Panc1 (cell line): Measurements from ENCODE around the gene FEZF2. TPM values are rescaled to one million over a fixed set of nuclear protein-coding genes. Genes with fewer than 3 reads are reported as not detected.

Experiments used
- ATAC-seq: fragments of 200-7000 bp; cut with Tn5 transposase; 2 replicates; pipeline ENCODE4 v1.9.1; 2020; ENCODE audit warnings: mild to moderate bottlenecking, moderate library complexity
- BruUV-seq: library from RNA; stranded (reverse); fragments of 400-500 nt; replicated peaks from 2 replicates; lab custom pipeline; 2021; lab: Mats Ljungman, UMichigan
- CTCF ChIA-PET: fragments of 300-600 bp; sonication (Branson Sonifier 250); formaldehyde crosslinking; loops from one replicate; lab custom pipeline; 2022; ENCODE audit warnings: antibody characterized with exemption; lab: Charles Lee
- POLR2A ChIA-PET: fragments of 300-600 bp; sonication (Branson Sonifier 250); formaldehyde crosslinking; loops from one replicate; lab custom pipeline; 2022; ENCODE audit warnings: antibody characterized with exemption; lab: Charles Lee
- DNase-seq: peaks from one replicate; pipeline ENCODE4 v3.0.0-alpha.2; 2010; ENCODE audit warnings: low read depth, low spot score
- H3K27ac ChIP-seq: 2 replicates; pipeline ENCODE4 v1.5.1; 2011; ENCODE audit warnings: mild to moderate bottlenecking, low read length, inconsistent platforms
- H3K27me3 ChIP-seq: fragments of 200-500 bp; sonication (Bioruptor generic); 2 replicates; pipeline ENCODE4 v1.6.0; 2014; ENCODE audit warnings: low read length, inconsistent platforms; ENCODE audit not compliant: control insufficient read depth, insufficient read depth
- H3K36me3 ChIP-seq: fragments of 200-500 bp; sonication (Bioruptor generic); 2 replicates; pipeline ENCODE4 v1.5.1; 2014; ENCODE audit warnings: inconsistent platforms, mild to moderate bottlenecking, low read length, moderate library complexity; ENCODE audit not compliant: control insufficient read depth, insufficient read depth
- H3K4me1 ChIP-seq: 2 replicates; pipeline ENCODE4 v1.5.1; 2011; ENCODE audit warnings: inconsistent platforms, mild to moderate bottlenecking, low read length, moderate library complexity; ENCODE audit not compliant: control insufficient read depth, insufficient read depth
- H3K4me3 ChIP-seq, 2 experiments: 2 replicates each; pipeline ENCODE4 v1.5.1; 2011 to 2012; ENCODE audit warnings: low read depth in 2 of 2, low read length in 2 of 2, mild to moderate bottlenecking in 2 of 2, inconsistent platforms in 1 of 2, moderate library complexity in 1 of 2
- H3K9me3 ChIP-seq: fragments of 200-500 bp; sonication (Bioruptor generic); 2 replicates; pipeline ENCODE4 v1.5.1; 2014; ENCODE audit warnings: low read depth, mild to moderate bottlenecking, inconsistent platforms, low read length, moderate library complexity; ENCODE audit not compliant: control insufficient read depth, insufficient read depth
- CTCF ChIP-seq: fragments of 450-650 bp; IDR thresholded peaks from 2 replicates; pipeline ENCODE4 v1.5.1; 2017; ENCODE audit warnings: mild to moderate bottlenecking
- POLR2AphosphoS5 ChIP-seq: IDR thresholded peaks from 2 replicates; pipeline ENCODE4 v1.6.1; 2012; ENCODE audit warnings: mild to moderate bottlenecking, low read depth, low read length, moderate library complexity
- REST ChIP-seq, 2 experiments: IDR thresholded peaks; 2 replicates each; pipeline ENCODE4 v1.6.1; 2011 to 2012; ENCODE audit warnings: low read depth in 2 of 2, control low read depth in 1 of 2, low read length in 1 of 2, mild to moderate bottlenecking in 1 of 2, moderate library complexity in 1 of 2; ENCODE audit not compliant: insufficient read depth in 1 of 2
- SIN3A ChIP-seq: IDR thresholded peaks from 2 replicates; pipeline ENCODE4 v1.6.1; 2012; ENCODE audit warnings: low read depth, mild to moderate bottlenecking, low read length, moderate library complexity, borderline replicate concordance; ENCODE audit not compliant: insufficient read depth
- TCF7L2 ChIP-seq: IDR thresholded peaks from 2 replicates; pipeline ENCODE4 v1.6.1; 2011; ENCODE audit warnings: mild to moderate bottlenecking, low read depth, low read length, inconsistent platforms
- in situ Hi-C: cut with HindIII; loops from 2 replicates; pipeline ENCODE4 v1.10.0; 2016; ENCODE audit warnings: low sequenced_read_pairs, low pct_unique_long_range_greater_than_20kb
- intact Hi-C: fragments of 100-400 bp; cut with micrococcal nuclease; formaldehyde crosslinking; loops from one replicate; pipeline ENCODE4 v1.10.0; 2022; ENCODE audit not compliant: unreplicated experiment
- total RNA-seq: library from RNA; stranded (reverse); gene quantifications from one replicate; pipeline ENCODE4 v1.2.1, GENCODE V29; 2021; ENCODE audit not compliant: unreplicated experiment

FEZF2 gene
- total RNA-seq, 1 experiment from 2014 or later: not detected

GRCh38 chr3:62376906-62377877, 3.8 kb upstream of the FEZF2 start:
- no peak for ATAC-seq
- H3K27me3 ChIP-seq: peaks cover 22% of the 10 kb centered on the region

GRCh38 chr3:62376454-62376720, 3.0 kb upstream of the FEZF2 start:
- no TSS peak for BruUV-seq
- Histone ChIP-seq H3K27ac (no peak overlapping the region), H3K4me1 (peaks cover 3% of the 10 kb centered on the region), H3K36me3 (no peaks in the 10 kb centered on the region), H3K9me3 (no peaks in the 10 kb centered on the region), H3K27me3 (peaks cover 17% of the 10 kb centered on the region), H3K4me3 (no peak overlapping the region)
- TF ChIP-seq CTCF: no peak
- no peak for TF ChIP-seq REST (IDR thresholded peaks at IDR 0.05; ENCODE audit: insufficient read depth in 1 of 2, low read depth in 2 of 2, low read length in 1 of 2)
- no peak for TF ChIP-seq POLR2AphosphoS5
- TF ChIP-seq SIN3A: no peak
- TF ChIP-seq TCF7L2: no peak
- DNase-seq (no peak), ATAC-seq (no peak)
- POLR2A ChIA-PET: no interaction called here
- intact Hi-C loops: no loop called here
- in situ Hi-C loops: no loop called here
- CTCF ChIA-PET: no interaction called here

More at GRCh38 chr3:62376906-62377877, 3.8 kb upstream of the FEZF2 start:
- Histone ChIP-seq H3K27ac (no peak overlapping the region), H3K4me3 (no peak overlapping the region), H3K9me3 (no peaks in the 10 kb centered on the region), H3K4me1 (peaks cover 3% of the 10 kb centered on the region), H3K36me3 (no peaks in the 10 kb centered on the region)
- POLR2A ChIA-PET: no interaction called here
- intact Hi-C loops (no loop called here), in situ Hi-C loops (no loop called here)
- CTCF ChIA-PET: no interaction called here
- no TSS peak for BruUV-seq
- TF ChIP-seq SIN3A (no peak), REST (IDR thresholded peaks at IDR 0.05; ENCODE audit: insufficient read depth in 1 of 2, low read depth in 2 of 2, low read length in 1 of 2) (no peak), CTCF (no peak), POLR2AphosphoS5 (no peak), TCF7L2 (no peak)
- DNase-seq: no peak
